SU-DHL-6 (cell line): ENCODE results near the gene CYP21A2.
"Not testable (repeated sequence)": the region's sequence is repeated elsewhere in the genome, so short reads cannot be mapped to it uniquely, and the experiment has no call there.

Experiments used
- EZH2phosphoT487 ChIP-seq: fragments of 200-600 bp; sonication (generic), shearing (Covaris generic); conservative IDR thresholded peaks from 2 replicates; pipeline ENCODE4 v1.6.1; 2018; ENCODE audit warnings: mild to moderate bottlenecking, antibody characterized with exemption, low read length, moderate library complexity, mixed read lengths
- TF ChIP-seq, protein P1 (sequence below): fragments of 200-600 bp; sonication (generic); IDR thresholded peaks from one replicate; pipeline ENCODE4 v1.5.1; 2017; ENCODE audit warnings: antibody characterized with exemption, mild to moderate bottlenecking, low read length, moderate library complexity; ENCODE audit not compliant: insufficient read depth, poor library complexity, severe bottlenecking

GRCh38 chr6:32008616-32009015 is 29.6 kb upstream of the CYP21A2 start:
- TF ChIP-seq, protein P1, sequence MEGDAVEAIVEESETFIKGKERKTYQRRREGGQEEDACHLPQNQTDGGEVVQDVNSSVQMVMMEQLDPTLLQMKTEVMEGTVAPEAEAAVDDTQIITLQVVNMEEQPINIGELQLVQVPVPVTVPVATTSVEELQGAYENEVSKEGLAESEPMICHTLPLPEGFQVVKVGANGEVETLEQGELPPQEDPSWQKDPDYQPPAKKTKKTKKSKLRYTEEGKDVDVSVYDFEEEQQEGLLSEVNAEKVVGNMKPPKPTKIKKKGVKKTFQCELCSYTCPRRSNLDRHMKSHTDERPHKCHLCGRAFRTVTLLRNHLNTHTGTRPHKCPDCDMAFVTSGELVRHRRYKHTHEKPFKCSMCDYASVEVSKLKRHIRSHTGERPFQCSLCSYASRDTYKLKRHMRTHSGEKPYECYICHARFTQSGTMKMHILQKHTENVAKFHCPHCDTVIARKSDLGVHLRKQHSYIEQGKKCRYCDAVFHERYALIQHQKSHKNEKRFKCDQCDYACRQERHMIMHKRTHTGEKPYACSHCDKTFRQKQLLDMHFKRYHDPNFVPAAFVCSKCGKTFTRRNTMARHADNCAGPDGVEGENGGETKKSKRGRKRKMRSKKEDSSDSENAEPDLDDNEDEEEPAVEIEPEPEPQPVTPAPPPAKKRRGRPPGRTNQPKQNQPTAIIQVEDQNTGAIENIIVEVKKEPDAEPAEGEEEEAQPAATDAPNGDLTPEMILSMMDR, result not testable (repeated sequence)
- not testable (repeated sequence) for TF ChIP-seq EZH2phosphoT487
